A549 treated with CORT108297 at 1 μM for 4 hours (cell line): ENCODE data around the gene AGPAT2. TPM values are rescaled to one million over a fixed set of nuclear protein-coding genes. Genes with fewer than 3 reads are reported as not detected.

Experiments used
- total RNA-seq: library from RNA; stranded (reverse); fragments of 200-300 nt; extraction: Qiagen RNA extraction; gene quantifications from 5 replicates; pipeline ENCODE4 v1.2.3, GENCODE V29; 2022

Gene AGPAT2
- 63.9 to 116 TPM (median 109 TPM) in 5 replicates for total RNA-seq

GRCh38 chr9:136686794-136687711 lies at the start of gene AGPAT2:
Gene AGPAT2 (minus strand): TSS chr9:136687457. CDS start chr9:136687357, 100 bp downstream.

DNA sequence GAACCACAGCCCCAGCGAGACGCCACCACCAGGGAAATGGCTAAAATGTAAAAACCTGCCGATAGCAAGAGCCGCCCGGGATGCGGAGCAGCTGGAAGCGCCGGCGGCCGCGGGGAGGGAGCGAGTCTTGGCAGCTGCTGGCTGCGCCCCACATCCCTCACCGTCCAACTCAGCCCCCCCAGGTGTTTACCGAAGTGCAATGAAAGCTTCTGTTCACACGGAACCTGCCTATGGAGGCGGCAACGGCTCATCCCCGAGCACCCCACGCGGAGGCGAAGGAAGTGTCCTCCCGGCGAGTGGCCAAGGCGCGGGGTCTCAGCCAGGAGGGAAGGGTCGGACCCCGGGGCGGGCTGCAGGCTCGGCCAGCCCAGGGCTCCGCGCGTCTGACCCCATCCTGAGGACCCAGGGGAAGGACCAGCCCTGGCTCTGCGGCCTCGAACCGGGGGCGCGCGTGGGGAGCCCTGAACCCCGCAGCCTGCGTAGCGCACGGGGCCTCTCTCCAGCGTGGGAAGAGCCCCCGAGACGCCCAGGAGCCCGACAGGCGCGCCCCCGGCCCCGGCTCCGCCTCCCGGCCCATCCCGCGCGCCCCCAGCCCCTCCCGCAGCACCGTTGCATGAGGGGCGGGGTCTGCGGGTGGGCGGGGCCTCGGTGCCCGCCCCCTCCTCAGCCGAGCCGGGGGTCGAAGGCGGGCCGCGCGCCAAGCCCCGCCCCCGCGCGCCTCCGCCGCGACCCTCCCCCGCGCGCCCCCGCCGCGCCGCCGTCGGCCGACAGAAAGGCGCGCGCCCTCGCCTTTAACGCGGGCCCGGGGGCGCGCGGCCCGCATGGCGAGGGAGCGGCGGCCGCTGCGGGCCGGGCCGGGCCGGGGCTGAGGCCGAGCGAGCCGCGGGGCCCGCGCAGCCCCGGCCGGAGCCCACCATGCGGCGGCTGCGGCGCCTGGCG lies 24.8 kb upstream of the AGPAT2 start, which contains the start of gene DIPK1B:
Gene DIPK1B, plus strand, starts transcription at position 822 of the 939 bp plus-strand sequence. Its CDS starts 94 bp downstream, at position 916.

DNA sequence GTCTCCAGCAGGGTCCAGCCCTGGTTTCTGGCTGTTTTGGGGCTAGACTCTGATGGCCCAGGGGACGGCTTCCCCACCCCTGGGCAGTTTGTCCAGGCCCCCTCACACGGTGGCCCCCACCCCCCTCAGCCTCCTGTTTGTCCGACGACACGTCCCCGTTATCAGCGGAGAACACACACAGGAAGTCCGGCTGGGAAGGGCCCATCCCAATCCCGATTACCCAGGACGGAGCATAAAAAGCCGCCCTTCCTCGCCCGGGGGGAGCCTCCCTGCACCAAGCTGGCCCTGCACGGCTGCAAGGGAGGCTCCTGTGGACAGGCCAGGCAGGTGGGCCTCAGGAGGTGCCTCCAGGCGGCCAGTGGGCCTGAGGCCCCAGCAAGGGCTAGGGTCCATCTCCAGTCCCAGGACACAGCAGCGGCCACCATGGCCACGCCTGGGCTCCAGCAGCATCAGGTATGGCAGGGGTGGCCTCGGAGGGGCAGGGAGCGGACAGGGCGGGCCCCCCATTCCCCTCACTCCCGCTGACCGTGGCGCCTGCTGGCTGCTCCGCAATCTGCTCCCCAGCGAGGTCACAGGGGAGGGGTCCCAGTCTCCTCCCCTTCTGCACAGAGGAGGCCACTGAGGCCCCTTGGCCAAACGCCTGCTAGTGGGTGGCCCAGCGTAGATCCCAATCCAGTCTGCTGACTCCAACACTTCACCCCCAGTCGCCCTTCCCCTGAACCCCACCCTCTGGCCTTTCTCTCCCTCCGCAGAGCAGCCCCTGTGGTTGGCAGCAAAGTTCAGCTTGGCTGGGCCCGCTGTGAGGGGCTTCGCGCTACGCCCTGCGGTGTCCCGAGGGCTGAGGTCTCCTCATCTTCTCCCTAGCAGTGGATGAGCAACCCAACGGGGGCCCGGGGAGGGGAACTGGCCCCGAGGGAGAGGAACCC lies 24.3 kb downstream of the AGPAT2 start, which contains the start of gene EGFL7:
Gene EGFL7, plus strand, starts transcription at position 261 of the 926 bp plus-strand sequence. CDS start 5,367 bp downstream, outside the sequence.

Other genes with a start within 250 kb of the AGPAT2 start
- 12.6 to 22.4 TPM (median 21.8 TPM) in 5 replicates for gene INPP5E, start 247.6 kb downstream of the AGPAT2 start, total RNA-seq
- gene SEC16A, start 204.4 kb downstream of the AGPAT2 start, total RNA-seq, result 57.9 to 65.6 TPM (median 61.0 TPM) in 5 replicates
- gene NOTCH1, start 141.4 kb downstream of the AGPAT2 start, total RNA-seq, result 7.6 to 13.4 TPM (median 12.4 TPM) in 5 replicates
- 37.0 to 63.6 TPM (median 60.7 TPM) in 5 replicates for gene EGFL7, start 24.5 kb downstream of the AGPAT2 start, total RNA-seq
- gene DIPK1B, start 25.1 kb upstream of the AGPAT2 start, total RNA-seq, result 6.8 to 10.9 TPM (median 10.1 TPM) in 5 replicates
- not detected in 5 replicates for gene LCN10, start 55.5 kb upstream of the AGPAT2 start, total RNA-seq
- gene LCN6, start 61.1 kb upstream of the AGPAT2 start, total RNA-seq, result not detected in 5 replicates
- gene LCN8, start 70.8 kb upstream of the AGPAT2 start, total RNA-seq, result not detected in 5 replicates
- gene LCN15, start 77.1 kb upstream of the AGPAT2 start, total RNA-seq, result 0.02 TPM in 1 of 5 replicates, not detected in the others
- 61.4 to 77.3 TPM (median 75.3 TPM) in 5 replicates for gene TMEM141, start 103.9 kb upstream of the AGPAT2 start, total RNA-seq
- gene CCDC183, start 108.9 kb upstream of the AGPAT2 start, total RNA-seq, result 0.13 to 0.36 TPM (median 0.27 TPM) in 5 replicates
- gene RABL6, start 120.5 kb upstream of the AGPAT2 start, total RNA-seq, result 59.9 to 89.6 TPM (median 80.8 TPM) in 5 replicates
- gene AJM1, start 155.0 kb upstream of the AGPAT2 start, total RNA-seq, result 3.3 to 4.7 TPM (median 4.6 TPM) in 5 replicates
- gene PHPT1, start 162.0 kb upstream of the AGPAT2 start, total RNA-seq, result 284 to 346 TPM (median 322 TPM) in 5 replicates
- gene MAMDC4, start 164.9 kb upstream of the AGPAT2 start, total RNA-seq, result 1.7 to 6.8 TPM (median 5.1 TPM) in 5 replicates
- gene EDF1, start 178.9 kb upstream of the AGPAT2 start, total RNA-seq, result 433 to 512 TPM (median 473 TPM) in 5 replicates
- 47.5 to 74.7 TPM (median 64.9 TPM) in 5 replicates for gene TRAF2, start 199.1 kb upstream of the AGPAT2 start, total RNA-seq